Activated CD4-positive, CD25-positive, alpha-beta regulatory T cell treated with anti-CD3 and anti-CD28 coated beads, Interleukin-2, amount 50 U/mL, for 16 hours (primary cell): ENCODE results near the gene GALNT10.

Experiments used
- DNase-seq: peaks from one replicate; pipeline ENCODE4 v3.0.0-alpha.2; 2020; ENCODE audit warnings: low read depth, low spot score

GALNT10 gene

DNA sequence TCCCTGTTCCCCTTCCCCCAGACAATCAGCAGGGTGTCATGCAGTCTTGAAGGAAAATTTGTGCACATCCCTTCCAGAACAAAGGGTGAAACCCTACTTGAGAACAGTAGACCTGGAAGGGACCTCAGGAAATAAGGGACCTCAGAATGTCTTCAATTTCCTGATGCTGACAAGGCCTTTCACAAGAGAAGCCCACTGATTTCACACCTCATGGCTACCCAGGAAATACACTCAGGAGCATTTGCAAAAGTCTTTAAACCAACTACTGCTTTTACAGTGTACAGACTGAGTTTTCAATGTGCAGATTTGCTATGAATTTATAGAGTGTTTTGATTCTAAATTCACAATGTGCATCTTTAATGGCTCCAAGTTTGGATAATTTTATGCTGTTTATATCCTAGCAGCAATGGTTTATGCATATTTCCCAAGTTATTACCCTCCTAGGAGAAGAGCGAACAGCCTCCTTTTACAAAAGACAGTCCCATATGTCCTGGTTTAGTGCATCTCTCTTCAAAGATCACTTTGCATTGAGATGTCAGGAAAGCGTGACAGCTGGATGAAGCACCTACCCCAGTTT lies 74.8 kb downstream of the GALNT10 start:
- no peak for DNase-seq

DNA sequence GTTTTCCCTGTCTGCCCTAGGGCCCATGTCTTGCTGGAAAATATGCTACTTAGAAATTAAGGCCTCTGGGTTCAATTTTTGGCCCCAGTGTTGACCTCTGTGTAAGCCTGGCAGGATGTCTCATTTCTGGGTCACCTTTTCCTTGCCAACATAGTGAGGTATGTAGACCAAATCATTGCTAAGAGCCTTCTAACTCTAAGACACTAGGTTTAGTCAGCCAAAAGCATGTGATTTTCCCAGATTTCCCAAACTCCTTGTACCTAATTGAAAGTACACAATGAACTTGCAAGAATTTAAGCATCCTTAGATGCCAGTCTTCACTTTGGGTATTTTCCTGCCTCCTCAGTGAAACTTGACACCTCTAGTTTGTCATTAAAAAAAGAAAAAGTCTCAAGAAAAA lies 77.0 kb downstream of the GALNT10 start:
- no peak for DNase-seq

DNA sequence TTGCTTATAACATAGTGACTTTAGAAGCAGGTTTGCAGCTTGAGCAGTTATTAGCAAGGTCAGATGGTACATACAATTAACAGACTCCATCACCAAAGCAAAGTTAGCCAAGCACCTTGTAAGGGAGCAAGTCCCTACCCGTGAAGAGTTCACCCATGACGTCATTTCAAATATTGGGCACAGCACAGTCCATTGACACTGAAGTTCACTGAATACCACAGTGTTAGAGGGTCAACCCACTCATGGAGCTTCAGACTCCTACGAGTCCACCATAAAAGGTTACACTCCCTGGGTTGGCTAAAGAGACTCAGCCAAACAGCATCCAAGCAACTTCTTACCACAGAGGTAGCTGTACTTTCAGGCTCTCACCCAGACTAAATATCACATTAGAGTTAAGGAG lies 77.5 kb downstream of the GALNT10 start:
- no peak for DNase-seq

DNA sequence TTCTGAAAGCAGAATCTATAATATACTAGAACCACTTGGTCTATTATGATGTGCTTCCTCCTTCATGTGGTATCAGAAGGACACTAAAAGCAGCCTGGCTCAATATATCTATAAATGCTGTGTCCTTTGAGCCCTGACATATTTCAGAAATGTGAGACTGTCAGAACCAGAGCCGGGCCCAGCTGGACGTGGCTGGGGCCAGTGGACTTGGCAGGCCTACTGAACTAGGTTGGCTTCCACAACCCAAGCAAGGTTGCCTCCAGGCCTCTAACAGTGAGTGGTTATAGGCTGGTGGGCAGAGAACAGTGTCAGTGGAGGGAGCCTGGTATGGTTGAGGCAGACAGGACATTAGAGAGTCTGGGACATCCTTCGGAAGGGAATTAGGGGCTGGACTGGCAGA lies 78.9 kb downstream of the GALNT10 start:
- no peak for DNase-seq

DNA sequence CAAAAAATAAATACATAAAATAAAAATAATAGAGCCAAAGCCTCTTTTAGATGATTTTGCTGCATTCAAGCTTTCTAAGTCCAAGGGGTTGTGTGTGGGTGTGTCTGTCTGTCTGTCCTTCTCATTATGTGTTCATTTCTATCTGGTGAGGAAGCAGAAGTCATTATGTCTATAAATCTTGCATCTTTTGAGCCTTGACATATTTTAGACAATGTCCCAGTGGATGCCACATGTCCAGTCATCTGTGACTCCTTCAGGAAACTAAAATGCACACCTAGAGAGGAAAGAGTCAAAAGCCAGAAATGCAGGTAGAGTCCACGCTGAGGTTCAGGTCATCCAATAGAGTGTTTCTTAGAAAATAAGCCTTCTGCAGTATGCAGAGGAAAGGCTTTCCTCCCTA lies 80.9 kb downstream of the GALNT10 start:
- no peak for DNase-seq

DNA sequence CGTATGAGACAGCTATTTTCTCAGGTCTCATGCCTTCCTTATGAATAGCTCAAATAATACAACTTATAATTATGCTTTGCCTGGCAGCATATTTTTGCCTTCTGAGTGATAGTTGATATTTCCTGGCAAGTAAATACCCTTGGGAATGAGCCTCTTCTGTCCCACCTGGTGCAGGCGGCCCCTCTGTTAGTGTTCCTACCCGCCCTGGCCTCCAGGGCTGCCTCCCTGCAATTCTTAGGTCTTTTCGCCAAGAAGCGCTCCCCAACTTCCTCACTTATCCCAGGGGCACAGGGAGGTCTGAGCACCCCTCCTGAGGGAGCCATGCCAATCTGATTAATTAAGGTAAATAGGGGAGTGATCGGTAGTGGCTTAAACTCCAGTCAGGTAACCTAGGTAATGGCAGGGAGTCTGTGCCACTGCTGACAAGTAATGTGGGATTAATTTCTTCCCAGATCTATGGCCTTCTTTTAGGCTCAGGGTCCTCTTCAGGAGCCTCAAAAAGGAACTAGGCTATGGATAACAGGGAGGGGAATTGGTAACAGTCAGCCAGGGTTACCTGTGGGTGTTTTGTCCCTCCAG lies 81.5 kb downstream of the GALNT10 start:
- DNase-seq = no peak

DNA sequence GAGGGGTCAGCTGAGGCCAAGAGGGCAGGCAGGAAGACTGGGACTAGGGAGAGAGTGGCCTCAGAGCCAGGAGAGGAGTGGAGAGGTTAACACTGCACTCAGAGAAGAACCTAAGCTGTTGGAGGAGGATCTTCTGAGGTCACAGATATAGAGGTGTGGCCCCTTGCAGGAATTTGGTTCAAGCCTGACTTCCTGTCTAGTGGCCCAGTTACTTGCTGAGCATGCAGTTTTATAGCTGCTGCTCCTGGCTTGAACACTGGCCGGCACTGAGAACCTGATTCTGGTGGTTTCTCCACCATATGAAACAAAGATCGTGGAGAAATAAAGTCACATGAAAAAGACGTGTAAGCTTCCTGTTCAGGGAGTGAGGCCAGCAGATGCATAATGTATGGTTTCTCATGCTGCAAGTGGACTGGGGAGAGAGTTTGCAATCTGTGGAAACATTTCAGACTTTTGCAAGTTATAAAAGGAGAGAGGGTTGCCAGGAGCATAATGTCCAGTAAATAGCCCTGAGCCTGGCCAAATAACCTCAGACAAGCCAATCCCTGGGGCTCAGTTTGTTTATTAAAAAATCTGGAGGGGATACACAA lies 82.6 kb downstream of the GALNT10 start:
- no peak for DNase-seq

DNA sequence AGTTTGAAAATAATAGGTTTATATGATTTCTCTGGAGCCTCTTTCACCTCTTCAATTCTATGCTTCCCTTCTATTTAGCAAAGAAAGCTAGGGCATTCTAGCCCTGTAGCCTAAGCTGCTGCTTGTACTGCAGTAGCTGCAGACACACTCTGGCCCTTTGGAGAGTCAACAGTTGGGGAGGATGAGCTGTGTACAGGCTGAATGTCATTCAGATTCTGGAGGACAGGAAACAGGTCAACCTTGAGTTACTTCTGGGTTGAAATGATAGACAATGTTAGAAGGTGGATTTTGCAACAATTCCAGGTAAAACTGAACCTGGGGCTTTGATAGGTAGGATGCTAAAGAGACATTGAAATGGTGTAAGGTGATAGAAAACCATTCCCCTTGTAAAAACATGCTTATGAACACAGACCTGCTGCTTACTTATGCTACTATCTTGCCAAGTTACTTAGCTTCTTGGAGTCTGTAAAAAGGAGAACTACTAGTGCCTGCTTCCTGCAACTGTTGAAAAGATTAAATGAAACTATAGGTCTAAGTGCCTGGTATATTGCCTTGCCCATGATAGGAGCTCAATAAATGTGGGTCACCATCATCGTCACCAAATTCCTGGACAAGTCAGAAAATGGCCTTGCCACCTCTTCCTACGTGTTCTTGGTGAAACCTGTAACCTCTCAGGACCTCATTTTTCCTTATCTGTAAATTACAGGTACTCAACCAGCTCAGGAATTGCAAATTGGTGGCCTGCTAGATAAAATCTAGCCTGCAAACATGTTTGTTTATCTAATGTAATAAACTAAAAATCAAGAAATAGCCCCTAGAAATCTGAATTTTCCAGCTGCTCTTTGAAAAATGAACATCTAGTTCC lies 83.7 kb downstream of the GALNT10 start:
- no peak for DNase-seq

DNA sequence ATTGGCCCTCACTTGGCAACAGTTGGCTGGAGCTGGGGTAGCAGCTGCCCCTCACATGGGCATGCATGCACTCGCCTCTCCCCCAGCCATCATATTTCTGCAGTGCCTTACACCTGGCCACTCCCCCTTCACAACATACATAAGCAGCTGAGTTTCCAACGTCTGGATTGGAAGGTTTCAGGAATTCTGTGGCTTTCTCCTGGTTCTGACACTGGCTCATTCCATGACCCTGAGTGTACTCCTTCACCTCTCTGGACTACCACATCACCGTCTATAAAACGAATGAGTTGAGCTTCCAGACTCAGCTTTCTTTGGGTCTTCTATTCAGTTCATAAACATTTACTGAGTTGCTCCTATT lies 84.3 kb downstream of the GALNT10 start:
- DNase-seq = no peak

DNA sequence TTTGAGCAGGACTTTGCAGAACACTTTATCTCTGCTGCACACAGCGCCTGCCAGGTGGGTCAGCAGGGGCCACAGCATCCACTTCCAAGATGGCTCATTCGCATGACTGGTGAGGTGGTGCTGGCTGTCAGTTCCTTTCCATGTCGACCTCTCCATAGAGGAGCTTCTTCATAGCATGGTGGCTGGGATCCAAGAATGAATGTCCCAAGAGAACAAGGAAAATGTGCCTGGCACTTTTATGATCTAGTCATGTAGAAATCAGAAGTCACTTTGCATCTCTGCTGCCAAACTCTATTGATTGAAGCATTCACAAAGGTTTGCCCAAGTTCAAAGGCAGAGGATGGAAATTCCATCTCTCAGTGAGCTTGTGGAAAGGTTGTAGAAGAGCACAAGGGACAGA lies 85.0 kb downstream of the GALNT10 start:
- no peak for DNase-seq

DNA sequence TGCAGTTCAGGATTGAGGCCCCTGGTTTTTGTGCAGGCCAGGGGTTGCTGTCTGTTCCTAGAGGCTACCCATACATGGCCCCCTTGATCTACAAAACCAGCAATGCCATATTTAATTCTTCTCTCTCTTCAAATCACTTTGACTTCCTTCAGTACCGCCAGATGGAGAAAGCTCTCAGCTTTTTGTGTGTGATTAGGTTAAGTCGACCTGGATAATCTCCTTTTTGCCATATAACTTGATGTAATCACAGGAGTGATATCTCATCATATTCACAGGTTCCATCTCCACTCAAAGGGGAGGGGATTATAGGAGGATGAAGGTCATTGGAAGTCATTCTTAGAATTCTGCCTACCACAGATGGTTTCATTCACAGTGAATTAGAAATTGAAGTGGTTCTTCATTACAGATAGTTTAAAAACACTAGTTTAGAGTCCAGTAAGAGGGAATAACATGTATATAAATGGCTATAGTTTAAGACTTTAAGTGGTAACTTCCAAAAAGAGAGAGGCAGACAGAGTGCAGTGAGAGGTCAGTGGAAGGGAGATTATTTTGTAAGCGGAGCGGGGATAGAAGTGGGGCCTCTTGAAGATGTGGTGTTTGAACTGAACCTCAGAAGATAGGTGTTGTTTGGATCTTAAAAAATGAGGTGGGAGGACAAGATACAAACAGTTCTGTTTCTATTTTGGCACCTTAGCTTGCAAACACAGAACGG lies 85.9 kb downstream of the GALNT10 start:
- DNase-seq = no peak

DNA sequence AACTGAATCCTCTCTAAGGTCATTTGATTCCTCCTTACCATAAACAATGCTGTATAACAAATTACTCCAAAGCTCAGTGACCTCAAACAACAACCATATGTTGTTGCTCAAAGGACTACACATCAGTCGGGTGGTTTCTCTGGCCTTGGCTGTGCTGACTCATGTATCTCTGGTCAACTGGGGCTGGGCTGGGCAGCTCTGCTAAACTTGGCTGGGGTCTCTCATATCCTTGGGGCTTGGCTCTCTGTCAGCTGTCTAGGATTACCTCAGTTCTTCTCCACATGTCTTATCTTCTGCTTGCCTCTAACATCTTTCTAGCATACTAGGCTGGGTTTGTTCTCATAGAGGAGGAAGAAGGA lies 86.4 kb downstream of the GALNT10 start:
- no peak for DNase-seq

DNA sequence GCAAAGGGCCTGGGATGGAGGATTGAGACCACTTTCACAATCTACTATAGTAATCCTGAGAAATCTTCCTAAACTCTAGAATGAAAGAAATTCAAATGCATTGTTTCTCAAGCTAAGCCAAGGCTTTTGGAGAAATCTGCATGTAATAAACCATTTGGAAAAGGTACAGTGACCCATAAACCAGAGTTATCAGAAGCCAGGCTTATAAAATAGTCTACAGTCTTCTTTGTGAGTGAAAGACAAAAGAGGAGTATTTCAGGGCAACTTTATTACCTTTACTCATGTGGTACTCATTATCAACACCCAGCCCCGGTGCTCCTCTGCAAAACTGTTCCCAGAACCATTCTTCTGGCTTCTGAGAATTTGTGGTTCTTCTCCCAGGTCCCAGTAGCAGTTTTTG lies 87.0 kb downstream of the GALNT10 start:
- no peak for DNase-seq

DNA sequence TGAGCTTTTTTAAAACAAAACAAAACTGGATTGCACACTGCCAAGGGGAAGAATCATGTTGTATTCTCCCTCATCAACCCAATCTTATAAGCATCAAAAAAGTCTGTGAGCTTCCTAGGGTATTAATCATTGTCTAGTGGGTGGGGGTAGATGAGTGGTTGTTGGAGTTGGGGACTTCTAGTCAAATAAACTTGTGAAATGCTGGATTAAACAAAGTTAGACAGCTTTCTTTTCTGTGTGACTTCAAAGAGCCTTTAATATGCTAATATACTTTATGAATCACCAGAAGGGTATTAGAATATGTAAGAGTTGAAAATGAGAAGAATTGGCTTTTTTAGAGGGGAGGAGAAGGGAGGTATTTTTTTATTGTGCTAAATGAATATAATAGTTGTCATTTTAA lies 87.7 kb downstream of the GALNT10 start:
- DNase-seq = no peak

DNA sequence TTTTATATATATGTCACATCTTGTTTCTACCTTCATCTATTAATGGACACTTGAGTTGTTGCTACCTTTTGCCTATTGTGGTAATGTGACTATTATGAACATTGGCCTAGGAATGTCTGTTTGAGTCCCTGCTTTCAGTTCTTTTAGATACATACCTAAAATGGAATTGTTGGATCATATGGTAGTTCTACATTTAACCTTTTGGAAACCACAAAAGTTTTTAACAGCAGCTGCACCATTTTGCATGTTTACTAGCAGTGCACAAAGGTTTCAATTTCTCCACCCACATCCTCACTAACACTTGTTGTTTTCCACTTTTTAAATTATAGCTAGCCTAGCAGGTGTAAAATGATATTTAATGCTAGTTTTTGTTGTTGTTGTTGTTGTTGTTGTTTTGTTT lies 88.4 kb downstream of the GALNT10 start:
- no peak for DNase-seq

DNA sequence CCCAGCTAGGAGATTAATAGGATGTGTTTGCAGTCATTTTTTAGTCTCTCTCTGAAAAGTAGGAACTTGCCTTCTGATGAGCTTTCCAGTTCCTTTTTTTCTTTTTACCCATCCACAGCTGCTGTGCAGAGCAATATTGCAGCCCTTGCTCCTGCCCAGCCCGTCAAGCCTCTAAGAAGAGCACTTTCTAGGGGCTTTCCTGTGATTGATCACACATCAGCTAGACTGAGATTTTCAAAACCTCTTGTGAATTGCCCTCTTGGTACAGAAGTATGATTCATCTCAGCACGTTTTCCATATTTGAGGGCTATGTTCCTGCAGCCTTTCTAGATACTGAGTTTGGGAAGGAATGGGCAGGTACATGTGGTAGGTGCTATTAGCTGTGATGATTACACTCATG lies 93.9 kb downstream of the GALNT10 start:
- DNase-seq = no peak

DNA sequence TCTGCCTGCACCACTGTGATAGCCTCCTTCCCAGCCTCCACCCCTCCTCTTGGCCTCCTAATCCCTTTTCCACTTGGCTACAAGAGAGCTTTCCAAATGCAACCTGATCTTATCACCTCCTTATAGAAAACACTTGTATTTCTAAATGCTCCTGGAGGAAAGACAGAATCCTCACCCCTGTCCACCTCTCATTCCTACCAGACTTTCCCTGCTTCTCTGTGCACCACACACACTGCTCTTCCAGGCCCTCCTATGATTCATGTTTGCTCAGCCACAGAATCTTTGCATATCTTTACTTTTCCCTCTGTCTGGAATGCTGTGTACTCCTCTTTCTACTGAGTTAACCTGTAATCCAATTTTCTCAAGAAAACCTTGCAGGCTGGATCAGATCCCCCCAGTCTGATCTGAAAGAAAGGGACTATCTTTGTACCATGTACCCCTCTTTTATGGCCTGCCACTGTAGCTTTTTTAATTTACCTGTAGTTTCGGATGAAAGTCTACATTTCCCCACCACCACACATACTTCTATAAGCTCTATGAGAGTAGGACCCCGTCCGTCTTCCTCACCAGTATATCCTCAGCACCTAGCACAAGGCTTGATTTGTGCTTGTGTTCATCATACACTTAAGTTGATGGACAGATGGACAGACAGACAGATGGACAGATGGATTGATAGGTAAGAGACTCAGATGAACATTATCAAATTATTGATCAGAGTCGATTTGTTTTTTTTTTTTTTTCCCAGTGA lies 95.3 kb downstream of the GALNT10 start:
- DNase-seq = no peak

DNA sequence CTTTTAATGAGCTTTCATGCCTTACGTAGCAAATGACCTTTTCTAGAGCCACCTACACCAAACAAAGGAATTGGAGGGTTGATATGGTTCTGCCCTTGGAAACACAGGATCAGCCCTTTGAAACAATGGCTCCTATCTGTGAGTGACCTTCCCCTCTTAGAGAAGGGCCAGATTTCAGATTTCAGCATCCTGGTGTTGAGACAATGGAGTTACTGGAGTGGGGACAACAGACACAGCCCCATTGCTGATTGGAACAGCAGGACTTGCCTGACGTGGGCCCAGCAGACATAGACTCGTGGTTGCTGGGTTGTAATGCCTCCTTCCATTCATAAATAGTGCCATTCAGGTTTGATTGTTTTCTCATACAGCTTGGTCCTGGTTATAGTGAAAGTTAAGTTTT lies 96.0 kb downstream of the GALNT10 start:
- DNase-seq = no peak

DNA sequence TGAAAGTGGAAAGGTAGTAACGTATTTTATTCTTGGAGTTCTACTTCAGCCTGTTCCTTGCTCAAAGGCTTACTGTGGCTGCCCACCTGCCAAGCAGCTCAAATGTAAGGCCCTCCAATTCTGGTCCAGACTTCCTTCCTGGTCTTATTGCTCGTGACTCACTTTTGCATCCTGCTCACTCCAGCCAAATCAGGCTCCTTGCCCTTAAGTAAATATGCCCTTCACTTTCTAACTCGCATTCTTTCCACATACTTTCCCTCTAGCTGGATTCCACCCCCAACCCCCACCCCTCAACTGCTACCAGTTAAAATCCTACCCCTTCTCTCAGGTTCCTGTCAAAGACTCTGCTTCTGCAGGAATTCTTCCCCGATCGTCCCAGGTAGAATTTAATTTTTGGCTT lies 96.6 kb downstream of the GALNT10 start:
- DNase-seq = no peak

DNA sequence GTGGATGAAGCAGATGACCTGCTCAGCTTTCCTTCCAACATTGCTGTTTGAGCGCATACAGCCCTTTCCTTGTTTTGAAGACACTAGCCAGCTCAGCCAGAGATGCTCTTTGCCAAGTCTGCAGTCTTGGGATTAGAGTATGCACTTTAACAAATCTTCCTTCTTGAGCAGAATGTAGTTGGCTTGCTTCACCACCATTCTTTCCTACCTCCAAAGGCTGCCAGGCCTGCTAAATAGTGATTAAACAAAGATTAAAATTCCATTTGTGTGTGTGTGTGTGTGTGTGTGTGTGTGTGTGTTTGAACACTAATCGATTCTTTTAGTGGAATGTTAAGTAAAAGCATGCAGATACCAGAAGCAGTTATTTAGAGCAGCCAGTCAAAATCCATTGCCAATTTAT lies 97.6 kb downstream of the GALNT10 start:
- no peak for DNase-seq

DNA sequence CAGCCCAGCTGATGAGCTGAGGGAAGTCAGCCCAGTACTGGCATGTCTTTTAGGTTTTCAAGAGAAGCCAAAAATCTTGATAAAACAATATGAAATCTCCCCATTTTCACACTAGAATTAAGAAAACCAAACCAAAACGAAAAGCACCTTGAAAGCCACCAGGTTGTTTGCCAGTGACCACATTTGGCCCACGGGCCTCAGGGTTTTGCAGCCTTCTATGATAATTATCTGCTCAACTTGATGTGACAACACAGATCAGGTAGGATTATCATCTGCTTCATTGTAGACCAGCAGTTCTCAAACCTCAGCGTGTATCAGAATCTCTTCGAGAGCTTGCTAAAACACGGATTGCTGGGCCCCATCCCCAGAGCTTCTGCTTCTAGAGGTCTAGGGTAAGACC lies 101.4 kb downstream of the GALNT10 start:
- no peak for DNase-seq

DNA sequence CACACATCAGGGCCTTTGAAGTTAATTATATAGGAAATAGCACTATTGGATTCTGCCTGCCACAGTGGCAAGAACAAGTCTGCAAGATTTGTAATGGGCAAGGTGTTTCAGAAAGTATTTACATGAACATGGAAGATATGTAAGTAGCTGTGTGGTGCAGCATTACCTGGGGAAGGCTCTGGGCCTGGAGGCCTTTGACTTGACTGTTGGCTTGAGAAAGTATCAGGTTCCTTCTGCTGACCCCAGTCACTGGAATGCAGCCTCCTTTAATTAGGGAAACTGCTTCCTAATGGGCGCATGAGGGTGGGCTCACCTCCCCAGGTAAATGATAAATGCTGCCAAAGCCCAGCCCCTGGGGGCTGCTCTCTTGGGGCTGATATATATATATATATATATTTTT lies 102.7 kb downstream of the GALNT10 start:
- no peak for DNase-seq
